GM10266 (cell line): Measurements from ENCODE around the gene CITED1.

Source experiments
- DNase-seq: peaks from one replicate; pipeline ENCODE4 v3.0.0; 2012; ENCODE audit errors: extremely low spot score
- TF ChIP-seq, protein P1 (sequence below): IDR thresholded peaks from 2 replicates; pipeline ENCODE4 v1.5.1; 2012; ENCODE audit warnings: mild to moderate bottlenecking, low read depth; ENCODE audit not compliant: control insufficient read depth, insufficient read depth; ENCODE audit errors: missing control alignments

CITED1 gene

DNA sequence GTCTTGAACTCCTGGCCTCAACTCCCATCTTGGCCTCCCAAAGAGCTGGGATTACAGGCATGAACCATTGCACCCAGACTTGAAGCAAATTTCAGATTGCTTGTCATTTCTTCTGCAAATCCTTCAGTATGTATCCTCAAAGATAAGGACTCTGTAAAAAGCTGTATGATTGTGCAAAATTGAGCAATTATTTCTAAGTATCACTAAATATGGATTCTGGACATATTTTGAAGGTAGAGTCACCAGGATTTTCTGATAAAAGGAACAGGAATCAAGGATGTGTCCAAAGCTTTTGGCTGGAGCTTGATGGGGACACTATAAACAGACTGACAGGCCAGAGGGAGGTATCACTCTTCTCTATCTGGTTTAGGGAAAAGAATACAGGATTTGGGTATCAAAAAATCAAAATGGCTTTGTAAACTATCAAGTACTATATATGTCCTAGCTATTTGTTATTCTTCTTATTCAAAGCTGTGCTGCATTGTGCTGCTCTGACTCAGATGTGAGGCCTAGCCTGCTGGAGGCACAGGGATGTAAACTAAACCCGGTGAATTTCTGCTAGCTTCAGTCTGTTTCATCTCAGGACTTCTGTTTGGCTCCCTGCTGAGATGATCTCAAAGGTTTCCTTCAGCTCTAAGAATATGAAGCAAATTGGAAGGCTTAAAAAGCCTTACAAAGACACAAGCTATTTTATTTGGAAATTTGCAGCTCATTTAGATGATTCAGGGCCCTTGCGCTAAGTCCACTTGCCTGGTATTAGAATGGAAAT is 36.9 kb downstream of the CITED1 start:
- TF ChIP-seq, protein P1, sequence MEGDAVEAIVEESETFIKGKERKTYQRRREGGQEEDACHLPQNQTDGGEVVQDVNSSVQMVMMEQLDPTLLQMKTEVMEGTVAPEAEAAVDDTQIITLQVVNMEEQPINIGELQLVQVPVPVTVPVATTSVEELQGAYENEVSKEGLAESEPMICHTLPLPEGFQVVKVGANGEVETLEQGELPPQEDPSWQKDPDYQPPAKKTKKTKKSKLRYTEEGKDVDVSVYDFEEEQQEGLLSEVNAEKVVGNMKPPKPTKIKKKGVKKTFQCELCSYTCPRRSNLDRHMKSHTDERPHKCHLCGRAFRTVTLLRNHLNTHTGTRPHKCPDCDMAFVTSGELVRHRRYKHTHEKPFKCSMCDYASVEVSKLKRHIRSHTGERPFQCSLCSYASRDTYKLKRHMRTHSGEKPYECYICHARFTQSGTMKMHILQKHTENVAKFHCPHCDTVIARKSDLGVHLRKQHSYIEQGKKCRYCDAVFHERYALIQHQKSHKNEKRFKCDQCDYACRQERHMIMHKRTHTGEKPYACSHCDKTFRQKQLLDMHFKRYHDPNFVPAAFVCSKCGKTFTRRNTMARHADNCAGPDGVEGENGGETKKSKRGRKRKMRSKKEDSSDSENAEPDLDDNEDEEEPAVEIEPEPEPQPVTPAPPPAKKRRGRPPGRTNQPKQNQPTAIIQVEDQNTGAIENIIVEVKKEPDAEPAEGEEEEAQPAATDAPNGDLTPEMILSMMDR: no peak
- DNase-seq: no peak

DNA sequence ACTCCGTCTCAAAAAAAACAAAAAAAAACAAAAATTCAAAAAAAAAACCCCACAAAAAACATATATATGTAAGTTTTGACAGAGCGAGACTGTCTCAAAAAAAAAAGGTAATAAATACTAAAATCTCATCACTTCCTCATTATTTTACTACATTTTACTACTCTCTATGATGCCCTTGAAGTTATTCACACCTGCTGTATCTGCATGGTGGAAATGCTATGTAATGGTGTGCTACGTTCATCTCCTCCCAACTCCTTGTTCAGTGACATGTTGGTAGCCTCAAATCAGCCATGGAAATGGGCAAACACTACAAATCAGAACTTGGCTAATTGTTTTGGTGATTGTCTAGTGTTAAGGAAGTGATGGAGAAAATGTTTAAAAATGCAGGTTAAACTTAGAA is 40.5 kb downstream of the CITED1 start:
- TF ChIP-seq, protein P1: no peak
- no peak for DNase-seq

DNA sequence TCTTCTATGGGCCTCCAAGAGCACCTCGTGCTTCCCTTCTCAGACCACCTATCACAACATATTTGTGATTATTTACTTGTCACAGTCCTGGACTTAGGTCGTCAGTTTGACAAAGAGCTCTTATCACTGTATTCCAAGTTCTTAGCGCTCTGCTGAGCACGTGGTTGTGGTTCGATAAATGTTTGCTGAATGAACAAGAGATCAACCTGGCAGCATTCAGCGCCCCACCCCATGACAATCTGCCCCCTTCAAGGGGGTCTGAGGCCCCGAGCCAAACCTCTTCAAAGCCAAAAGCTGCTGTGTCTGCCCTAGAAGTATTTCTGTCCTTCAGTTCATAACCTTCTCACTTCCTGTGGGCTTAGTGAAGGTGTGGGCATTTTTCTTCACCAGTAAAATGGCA is 43.6 kb downstream of the CITED1 start:
- TF ChIP-seq, protein P1: no peak
- DNase-seq: no peak

DNA sequence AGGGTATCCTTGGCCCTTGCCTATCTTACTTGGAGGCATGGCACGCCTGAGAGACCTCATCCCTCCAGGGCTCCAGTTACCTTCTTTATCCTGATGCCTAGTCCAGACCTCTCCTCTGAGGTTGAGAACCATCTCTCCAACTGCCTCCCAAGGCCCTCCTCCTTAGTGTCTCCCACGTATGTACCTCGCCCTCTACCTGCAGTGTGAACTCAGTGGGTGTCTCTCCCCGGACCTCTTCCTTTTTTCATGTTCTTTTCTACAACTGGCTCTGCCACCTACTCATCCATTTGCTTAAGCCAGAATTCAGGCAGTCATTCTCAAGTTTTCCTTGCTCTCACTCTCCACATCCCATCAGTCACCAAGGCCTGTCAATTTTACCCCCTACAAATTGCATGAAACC is 45.3 kb downstream of the CITED1 start:
- no peak for DNase-seq
- TF ChIP-seq, protein P1: no peak

DNA sequence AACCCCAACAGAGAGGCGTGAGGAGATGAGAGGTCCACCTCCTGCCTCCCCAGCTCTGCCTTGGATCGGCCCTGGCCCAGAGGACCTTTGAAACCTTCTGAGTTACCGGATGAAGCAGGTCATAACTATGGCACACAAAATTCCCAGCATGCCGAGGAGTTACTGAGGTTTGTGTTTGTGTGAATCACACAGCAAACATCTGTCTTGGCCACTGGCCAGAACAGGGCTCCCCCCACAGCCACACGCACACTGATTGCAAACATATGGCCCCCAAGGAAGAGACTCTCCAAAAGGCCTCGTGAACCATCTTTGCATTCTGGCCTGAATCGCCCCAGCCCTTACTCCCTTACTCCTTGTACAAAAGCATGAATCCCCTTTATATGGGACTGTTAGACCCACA is 47.5 kb downstream of the CITED1 start:
- DNase-seq: no peak

DNA sequence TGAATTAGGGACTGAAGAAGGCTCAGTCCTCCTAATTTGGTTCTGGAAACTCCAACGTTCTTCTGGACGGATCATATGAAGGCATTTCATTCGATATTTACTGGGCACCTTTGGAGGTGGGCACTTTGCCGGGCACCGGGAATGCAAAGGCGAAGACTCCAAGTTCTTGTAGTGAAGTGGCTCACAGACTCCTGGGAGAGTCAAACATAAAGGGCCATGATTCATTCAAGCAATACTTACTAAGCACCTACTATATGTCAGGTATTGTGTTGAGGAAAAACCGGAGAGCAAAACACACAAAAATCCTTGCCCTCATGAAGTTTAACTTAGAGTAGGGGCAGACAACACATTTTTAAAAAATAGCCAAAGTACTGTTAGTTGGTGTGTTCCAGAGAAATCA is 49.9 kb downstream of the CITED1 start:
- no peak for DNase-seq

More for the DNA sequence above, 47.5 kb downstream of the CITED1 start:
- TF ChIP-seq, protein P1: no peak

DNA sequence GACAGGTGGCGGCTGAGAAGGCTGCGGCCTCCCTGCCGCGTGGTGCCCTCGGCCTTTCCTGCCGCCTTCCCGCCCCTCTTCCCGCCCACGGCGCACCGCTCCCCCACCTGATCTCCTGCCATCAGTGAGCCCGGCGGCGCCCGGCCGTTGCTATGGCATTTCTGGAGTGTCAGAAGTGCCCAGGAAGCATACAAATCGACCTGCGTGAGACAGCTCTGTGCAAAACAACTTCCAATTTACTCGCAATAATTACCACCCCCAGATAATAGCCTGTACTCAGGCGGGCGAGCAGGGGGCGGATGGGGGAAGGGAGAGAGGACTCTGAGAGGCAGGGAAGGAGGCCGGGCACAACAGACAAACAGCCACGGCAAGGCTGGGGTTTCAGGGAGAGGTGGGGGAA is 50.3 kb downstream of the CITED1 start:
- TF ChIP-seq, protein P1: no peak
- no peak for DNase-seq

More for the DNA sequence above, 49.9 kb downstream of the CITED1 start:
- TF ChIP-seq, protein P1: no peak
